ENCODE results near the gene MAD1L1. TPM values are rescaled to one million over a fixed set of nuclear protein-coding genes. Genes with fewer than 3 reads are reported as not detected.

Gene MAD1L1
- total and polyA plus RNA-seq, 2 of the 13 experiments (the other 11 are each of a cell fraction or from before 2014, with no cell fraction given) = 17.4 to 64.7 TPM

DNA sequence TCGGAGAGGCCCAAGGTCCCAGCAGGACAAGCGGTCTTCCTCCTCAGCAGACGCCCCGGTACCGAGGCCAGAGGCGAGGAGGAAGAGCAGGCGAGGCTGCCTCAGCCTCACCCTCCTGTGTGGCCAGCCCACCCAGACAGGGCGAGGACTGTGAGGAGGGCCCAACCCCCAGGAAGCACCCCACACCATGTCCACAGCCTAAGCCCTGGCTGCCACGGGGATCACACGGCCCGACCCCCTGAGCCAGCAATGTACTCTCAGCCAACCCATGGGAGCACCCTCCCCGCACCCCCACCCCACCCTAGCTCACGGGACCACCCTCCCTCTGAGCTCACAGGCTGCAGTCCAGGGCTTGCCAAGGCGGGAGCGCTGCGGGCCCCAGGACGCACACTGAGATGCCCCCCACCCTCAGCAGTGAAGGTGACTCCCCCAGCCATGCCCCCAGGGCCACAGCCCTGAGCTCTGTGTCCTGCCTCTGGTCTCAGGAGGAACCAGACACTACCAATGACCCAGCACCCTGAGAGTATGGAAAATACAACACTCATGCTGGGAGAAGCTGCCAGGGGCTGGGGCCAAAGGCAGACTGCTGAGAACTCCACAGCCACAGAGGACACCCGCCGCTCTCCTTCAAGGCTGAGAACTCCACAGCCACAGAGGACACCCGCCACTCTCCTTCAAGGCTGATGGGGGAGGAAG is 93.6 kb downstream of the MAD1L1 start (continued):
- TF ChIP-seq, protein P1, sequence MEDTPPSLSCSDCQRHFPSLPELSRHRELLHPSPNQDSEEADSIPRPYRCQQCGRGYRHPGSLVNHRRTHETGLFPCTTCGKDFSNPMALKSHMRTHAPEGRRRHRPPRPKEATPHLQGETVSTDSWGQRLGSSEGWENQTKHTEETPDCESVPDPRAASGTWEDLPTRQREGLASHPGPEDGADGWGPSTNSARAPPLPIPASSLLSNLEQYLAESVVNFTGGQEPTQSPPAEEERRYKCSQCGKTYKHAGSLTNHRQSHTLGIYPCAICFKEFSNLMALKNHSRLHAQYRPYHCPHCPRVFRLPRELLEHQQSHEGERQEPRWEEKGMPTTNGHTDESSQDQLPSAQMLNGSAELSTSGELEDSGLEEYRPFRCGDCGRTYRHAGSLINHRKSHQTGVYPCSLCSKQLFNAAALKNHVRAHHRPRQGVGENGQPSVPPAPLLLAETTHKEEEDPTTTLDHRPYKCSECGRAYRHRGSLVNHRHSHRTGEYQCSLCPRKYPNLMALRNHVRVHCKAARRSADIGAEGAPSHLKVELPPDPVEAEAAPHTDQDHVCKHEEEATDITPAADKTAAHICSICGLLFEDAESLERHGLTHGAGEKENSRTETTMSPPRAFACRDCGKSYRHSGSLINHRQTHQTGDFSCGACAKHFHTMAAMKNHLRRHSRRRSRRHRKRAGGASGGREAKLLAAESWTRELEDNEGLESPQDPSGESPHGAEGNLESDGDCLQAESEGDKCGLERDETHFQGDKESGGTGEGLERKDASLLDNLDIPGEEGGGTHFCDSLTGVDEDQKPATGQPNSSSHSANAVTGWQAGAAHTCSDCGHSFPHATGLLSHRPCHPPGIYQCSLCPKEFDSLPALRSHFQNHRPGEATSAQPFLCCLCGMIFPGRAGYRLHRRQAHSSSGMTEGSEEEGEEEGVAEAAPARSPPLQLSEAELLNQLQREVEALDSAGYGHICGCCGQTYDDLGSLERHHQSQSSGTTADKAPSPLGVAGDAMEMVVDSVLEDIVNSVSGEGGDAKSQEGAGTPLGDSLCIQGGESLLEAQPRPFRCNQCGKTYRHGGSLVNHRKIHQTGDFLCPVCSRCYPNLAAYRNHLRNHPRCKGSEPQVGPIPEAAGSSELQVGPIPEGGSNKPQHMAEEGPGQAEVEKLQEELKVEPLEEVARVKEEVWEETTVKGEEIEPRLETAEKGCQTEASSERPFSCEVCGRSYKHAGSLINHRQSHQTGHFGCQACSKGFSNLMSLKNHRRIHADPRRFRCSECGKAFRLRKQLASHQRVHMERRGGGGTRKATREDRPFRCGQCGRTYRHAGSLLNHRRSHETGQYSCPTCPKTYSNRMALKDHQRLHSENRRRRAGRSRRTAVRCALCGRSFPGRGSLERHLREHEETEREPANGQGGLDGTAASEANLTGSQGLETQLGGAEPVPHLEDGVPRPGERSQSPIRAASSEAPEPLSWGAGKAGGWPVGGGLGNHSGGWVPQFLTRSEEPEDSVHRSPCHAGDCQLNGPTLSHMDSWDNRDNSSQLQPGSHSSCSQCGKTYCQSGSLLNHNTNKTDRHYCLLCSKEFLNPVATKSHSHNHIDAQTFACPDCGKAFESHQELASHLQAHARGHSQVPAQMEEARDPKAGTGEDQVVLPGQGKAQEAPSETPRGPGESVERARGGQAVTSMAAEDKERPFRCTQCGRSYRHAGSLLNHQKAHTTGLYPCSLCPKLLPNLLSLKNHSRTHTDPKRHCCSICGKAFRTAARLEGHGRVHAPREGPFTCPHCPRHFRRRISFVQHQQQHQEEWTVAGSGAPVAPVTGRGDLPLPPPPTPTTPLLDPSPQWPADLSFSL (CRISPR knock-in tag; IDR thresholded peaks at IDR 0.05) = no peak
- TF ChIP-seq PHF8 (CRISPR knock-in tag; IDR thresholded peaks at IDR 0.05) (no peak), ZUFSP (CRISPR knock-in tag; IDR thresholded peaks at IDR 0.05; ENCODE audit: borderline replicate concordance) (no peak), USF2 (IDR thresholded peaks at IDR 0.05; ENCODE audit: low read depth, low read length) (no peak), USF2 (CRISPR knock-in tag; IDR thresholded peaks at IDR 0.05; ENCODE audit: borderline replicate concordance) (no peak), ZNF550 (CRISPR knock-in tag; IDR thresholded peaks at IDR 0.05; ENCODE audit: borderline replicate concordance) (no peak), CREM (IDR thresholded peaks at IDR 0.05) (no peak), CREM (CRISPR knock-in tag; IDR thresholded peaks at IDR 0.05) (no peak)

All from HepG2 (cell line).